ENCODE data around the gene ZKSCAN1.
A peak's percentile ranks its signal among the peaks of the same experiment; 100 is the strongest.
"Not testable (repeated sequence)": the region's sequence is repeated elsewhere in the genome, so short reads cannot be mapped to it uniquely, and the experiment has no call there.

The ZKSCAN1 gene

DNA sequence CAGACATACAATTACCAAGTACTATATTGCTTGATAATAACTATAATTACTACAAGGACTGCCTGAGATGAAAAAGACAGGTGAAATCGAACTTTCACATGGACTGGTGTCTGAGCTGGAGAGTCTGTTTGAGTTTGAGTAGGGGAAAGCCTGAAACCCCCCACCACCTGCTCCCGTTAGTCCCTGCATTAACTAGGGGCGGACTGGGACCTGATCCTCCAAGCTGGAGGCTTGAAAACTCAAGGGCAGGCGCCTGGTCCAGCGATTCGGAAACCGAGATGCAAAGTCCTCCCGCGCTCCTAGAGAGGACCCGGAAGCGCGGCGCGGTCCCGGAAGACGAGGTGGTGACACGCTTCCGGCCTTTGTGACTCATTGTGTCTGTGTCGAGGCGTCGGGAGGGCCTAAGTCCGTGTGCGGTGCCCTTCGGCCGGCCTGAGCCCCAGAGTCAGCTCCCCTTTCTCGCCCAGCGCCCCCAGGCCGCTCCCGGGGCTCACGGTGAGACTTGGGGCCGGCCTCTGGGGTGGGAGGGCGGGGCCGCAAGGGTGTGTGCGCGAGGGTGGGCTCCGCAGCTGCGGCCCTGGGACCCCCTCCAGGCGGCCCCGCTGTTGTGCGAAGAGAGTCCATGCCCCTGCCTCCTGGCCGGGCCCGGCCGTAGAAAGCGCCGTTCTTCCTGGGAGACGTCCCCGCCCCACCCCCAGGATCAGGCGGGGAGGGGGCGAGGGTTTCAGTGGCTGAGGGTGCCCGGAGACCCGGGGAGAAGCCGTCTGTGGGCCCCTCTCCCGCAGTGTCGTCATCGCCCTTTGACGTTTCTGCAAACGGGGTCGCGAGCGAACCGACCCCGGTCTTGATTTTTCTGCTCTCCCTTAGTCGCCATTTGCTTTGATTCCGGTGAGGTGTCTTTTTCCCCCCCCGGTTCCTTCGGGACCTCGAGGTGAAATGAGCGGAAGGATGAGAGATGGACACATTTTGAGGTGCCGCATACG is at the start of gene ZKSCAN1:
Gene ZKSCAN1 (plus strand): TSS at position 365 of the 983 bp plus-strand sequence. CDS start 7,911 bp downstream, outside the sequence.
- H3K4me3 ChIP-seq (ENCODE audit: low read length): peak within 1 kb of the TSS; percentile 97
- TF ChIP-seq, protein P1, sequence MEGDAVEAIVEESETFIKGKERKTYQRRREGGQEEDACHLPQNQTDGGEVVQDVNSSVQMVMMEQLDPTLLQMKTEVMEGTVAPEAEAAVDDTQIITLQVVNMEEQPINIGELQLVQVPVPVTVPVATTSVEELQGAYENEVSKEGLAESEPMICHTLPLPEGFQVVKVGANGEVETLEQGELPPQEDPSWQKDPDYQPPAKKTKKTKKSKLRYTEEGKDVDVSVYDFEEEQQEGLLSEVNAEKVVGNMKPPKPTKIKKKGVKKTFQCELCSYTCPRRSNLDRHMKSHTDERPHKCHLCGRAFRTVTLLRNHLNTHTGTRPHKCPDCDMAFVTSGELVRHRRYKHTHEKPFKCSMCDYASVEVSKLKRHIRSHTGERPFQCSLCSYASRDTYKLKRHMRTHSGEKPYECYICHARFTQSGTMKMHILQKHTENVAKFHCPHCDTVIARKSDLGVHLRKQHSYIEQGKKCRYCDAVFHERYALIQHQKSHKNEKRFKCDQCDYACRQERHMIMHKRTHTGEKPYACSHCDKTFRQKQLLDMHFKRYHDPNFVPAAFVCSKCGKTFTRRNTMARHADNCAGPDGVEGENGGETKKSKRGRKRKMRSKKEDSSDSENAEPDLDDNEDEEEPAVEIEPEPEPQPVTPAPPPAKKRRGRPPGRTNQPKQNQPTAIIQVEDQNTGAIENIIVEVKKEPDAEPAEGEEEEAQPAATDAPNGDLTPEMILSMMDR (conservative IDR thresholded peaks at IDR 0.05; ENCODE audit: low read depth, low read length): no peak
- DNase-seq (ENCODE audit: low read depth): peak; percentile 72

DNA sequence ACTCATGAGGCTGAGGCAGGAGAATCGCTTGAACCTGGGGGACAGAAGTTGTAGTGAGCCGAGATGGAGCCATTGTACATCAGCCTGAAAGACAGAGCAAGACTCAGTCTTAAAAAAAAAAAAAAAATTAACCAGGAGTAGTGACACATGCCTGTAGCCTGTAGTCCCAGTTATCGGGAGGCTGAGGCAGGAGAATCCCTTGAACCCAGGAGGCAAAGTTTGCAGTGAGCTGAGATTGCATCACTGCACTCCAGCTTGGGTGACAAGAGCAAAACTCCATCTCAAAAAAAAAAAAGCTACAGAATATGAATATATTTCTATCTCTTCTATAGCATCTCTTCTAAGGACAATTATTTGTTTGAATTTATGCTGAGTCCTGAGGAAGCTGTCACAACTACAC is 46.1 kb upstream of the ZKSCAN1 start:
- TF ChIP-seq, protein P1 (conservative IDR thresholded peaks at IDR 0.05; ENCODE audit: low read depth, low read length): no peak
- no peak overlapping the region for H3K4me3 ChIP-seq (ENCODE audit: low read length)
- no peak for DNase-seq (ENCODE audit: low read depth)

DNA sequence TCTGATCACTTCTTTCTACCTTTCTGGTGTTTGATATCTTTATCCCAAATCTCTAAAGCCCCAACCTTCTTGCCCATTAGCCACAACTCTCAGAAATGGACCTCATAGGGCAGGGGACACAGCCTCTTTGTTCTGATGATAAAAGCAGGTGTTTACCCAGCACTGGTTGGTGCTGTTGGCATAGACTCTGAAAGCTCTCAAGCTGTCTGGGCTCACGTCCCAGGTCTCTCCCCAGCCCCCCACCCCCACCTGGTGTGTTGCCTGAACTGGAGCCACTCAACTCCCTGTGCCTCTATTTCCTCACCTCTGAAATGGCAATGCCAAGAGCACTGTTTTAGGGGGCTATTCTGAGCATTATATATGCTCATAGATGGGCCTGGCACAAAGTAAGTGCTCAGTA is 45.6 kb upstream of the ZKSCAN1 start:
- not testable (repeated sequence) for H3K4me3 ChIP-seq (ENCODE audit: low read length); DNase-seq (ENCODE audit: low read depth)

DNA sequence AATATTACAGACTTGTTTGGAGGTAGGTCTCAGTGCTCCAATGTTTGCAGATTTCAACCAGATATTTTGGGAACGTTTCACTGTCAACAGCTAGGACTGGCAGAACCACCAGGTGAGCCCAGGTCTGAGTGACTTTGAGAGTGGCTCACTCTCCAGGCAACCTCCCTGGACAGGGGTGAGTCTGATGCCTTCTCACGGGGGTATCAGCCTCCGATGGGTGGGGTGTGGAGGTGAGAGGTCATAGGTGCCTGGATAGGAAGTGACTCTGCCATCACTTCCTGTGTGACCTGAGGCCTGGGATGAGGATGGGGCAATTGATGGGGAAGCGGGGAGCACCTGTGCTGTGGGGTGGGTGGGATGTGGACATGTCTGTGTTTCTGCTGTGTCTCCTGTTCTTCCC is 44.2 kb upstream of the ZKSCAN1 start:
- H3K4me3 ChIP-seq (ENCODE audit: low read length): no peak overlapping the region
- no peak for DNase-seq (ENCODE audit: low read depth)
- TF ChIP-seq, protein P1 (conservative IDR thresholded peaks at IDR 0.05; ENCODE audit: low read depth, low read length): no peak

DNA sequence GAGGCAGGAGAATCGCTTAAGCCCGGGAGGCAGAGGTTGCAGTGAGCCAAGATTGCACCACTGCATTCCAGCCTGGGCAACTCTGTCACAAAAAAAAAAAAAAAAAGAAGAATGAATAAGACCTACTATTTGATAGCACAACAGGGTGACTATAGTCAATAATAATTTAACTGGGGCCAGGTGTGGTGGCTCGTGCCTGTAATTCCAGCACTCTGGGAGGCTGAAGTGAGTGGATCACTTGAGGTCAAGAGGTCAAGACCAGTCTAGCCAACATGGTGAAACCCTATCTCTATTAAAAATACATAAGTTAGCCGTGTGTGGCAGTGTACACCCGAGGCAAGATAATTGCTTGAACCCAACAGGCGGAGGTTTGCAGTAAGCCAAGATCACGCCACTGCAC is 41.6 kb upstream of the ZKSCAN1 start:
- H3K4me3 ChIP-seq (ENCODE audit: low read length); DNase-seq (ENCODE audit: low read depth): not testable (repeated sequence)

DNA sequence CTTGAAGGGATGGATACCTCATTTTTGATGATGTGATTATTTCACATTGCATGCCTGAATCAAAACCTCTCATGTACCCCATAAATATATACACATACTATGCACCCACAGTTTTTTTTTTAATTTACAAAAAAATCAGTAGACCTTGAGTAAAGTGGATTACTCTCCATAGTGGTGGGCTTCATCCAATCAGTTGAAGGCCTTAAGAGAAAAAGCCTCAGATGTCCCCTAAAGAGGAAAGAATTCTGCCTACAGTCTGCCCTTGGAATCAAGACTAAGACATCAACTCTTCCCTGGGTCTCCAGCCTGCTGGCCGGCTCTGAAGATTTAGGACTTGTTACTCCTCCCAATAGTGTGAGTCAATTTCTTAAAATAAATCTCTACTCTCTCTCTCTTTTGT is 40.7 kb upstream of the ZKSCAN1 start:
- TF ChIP-seq, protein P1 (conservative IDR thresholded peaks at IDR 0.05; ENCODE audit: low read depth, low read length): no peak
- H3K4me3 ChIP-seq (ENCODE audit: low read length): no peak overlapping the region
- no peak for DNase-seq (ENCODE audit: low read depth)

DNA sequence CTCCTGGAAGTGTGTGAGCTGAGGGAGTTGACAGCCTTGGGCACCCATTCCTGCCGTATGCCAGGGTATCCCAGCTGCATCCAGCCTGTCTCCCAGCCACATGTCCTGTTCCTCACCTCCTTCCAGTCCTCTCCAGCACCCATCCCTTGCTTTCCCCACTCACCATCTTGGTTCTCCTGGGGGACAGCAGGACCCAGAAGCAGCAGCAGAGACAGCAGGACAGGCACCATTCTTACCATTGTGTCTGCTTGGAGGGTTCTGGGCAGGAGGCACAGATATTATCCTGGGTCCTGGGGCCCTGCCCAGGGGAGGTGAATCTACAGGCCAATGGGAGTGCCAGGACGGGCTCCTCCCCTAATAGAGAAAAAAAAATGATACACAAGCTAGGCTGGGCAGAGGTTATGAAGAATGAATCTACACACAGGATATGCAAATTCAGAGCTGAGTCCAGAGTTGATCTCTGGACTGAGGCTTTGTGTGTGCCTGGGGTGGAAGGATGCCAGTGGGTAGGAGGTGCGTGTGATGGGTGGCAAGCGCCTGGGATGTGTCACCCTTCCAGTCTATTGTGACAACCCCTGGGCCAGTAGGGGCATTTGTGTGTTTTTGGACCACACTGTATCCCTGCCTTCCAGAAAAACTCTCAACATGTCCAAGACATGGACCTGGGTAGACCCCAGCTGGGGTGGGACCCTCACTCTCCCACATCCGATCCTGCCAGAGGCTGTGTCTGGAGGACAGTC is 39.4 kb upstream of the ZKSCAN1 start, which contains the start of gene AZGP1:
Gene AZGP1 (minus strand): TSS at position 250 of the 740 bp plus-strand sequence. CDS start 11 bp downstream, at position 239.
- DNase-seq (ENCODE audit: low read depth): no peak
- H3K4me3 ChIP-seq (ENCODE audit: low read length): no peak within 1 kb of the TSS
- TF ChIP-seq, protein P1 (conservative IDR thresholded peaks at IDR 0.05; ENCODE audit: low read depth, low read length): no peak
